ENCODE results near the gene PRPF19.

- no peak for TF ChIP-seq YY1 (IDR thresholded peaks at IDR 0.05; ENCODE audit: insufficient read depth, insufficient read length)
- TF ChIP-seq ZNF274 (IDR thresholded peaks at IDR 0.05; ENCODE audit: low read depth, low read length), result no peak
- TF ChIP-seq SUZ12 (IDR thresholded peaks at IDR 0.05; ENCODE audit: extremely low read depth, insufficient read depth, insufficient read length), result no peak
These were observed 33.3 kb downstream of the PRPF19 start for GRCh38 chr11:60872961-60873524.

Data from NT2/D1 (cell line).